ENCODE measurements around the gene HDDC3. TPM values are rescaled to one million over a fixed set of nuclear protein-coding genes. Genes with fewer than 3 reads are reported as not detected.
"Not testable (repeated sequence)": the region's sequence is repeated elsewhere in the genome, so short reads cannot be mapped to it uniquely, and the experiment has no call there.

HDDC3 gene
- total RNA-seq, 2 donors from 2014 or later: 17.3 to 17.5 TPM

- ATAC-seq (peak; percentile 67), DNase-seq (peak; percentile 81 to 82)
- intact Hi-C loops (cut with DNase I, micrococcal nuclease): no loop called here
Measured at GRCh38 chr15:90902840-90903732, 29.3 kb downstream of the HDDC3 start, which contains the start of gene MAN2A2. MAN2A2 (plus strand) TSS chr15:90903302; CDS start chr15:90904208, 906 bp downstream.

GRCh38 chr15:90902040-90902839, 30.1 kb downstream of the HDDC3 start:
- intact Hi-C loops (cut with DNase I, micrococcal nuclease): no loop called here
- peak; percentile 81 to 87 for DNase-seq
- ATAC-seq: peak; percentile 86

GRCh38 chr15:90901175-90902039, 30.9 kb downstream of the HDDC3 start:
- DNase-seq (no peak), ATAC-seq (no peak)
- intact Hi-C loops (cut with DNase I, micrococcal nuclease): no loop called here

GRCh38 chr15:90897131-90897655, 35.2 kb downstream of the HDDC3 start:
- intact Hi-C loops (cut with DNase I, micrococcal nuclease); DNase-seq; ATAC-seq: not testable (repeated sequence)

- intact Hi-C loops (cut with DNase I, micrococcal nuclease): no loop called here
- DNase-seq: no peak
- ATAC-seq: no peak
Measured at GRCh38 chr15:90895571-90896117, 36.7 kb downstream of the HDDC3 start.

GRCh38 chr15:90893175-90894090, 38.9 kb downstream of the HDDC3 start:
- no peak for ATAC-seq
- intact Hi-C loops (cut with DNase I, micrococcal nuclease): no loop called here
- no peak for DNase-seq

- no peak for ATAC-seq
- intact Hi-C loops (cut with DNase I, micrococcal nuclease): no loop called here
- no peak for DNase-seq
Measured at GRCh38 chr15:90892498-90893174, 39.7 kb downstream of the HDDC3 start.

GRCh38 chr15:90892023-90892422, 40.3 kb downstream of the HDDC3 start:
- ATAC-seq (no peak), DNase-seq (no peak)
- intact Hi-C loops (cut with DNase I, micrococcal nuclease): no loop called here

- no peak for DNase-seq
- intact Hi-C loops (cut with DNase I, micrococcal nuclease): no loop called here
- no peak for ATAC-seq
Measured at GRCh38 chr15:90891346-90891949, 40.9 kb downstream of the HDDC3 start.

- ATAC-seq (no peak), DNase-seq (no peak)
- intact Hi-C loops (cut with DNase I, micrococcal nuclease): no loop called here
Measured at GRCh38 chr15:90890839-90891238, 41.5 kb downstream of the HDDC3 start.

GRCh38 chr15:90889736-90890456, 42.5 kb downstream of the HDDC3 start:
- no peak for DNase-seq
- intact Hi-C loops (cut with DNase I, micrococcal nuclease): loop anchor here in 1 of 2 donors (5.0 kb wide), 1 partner anchor 243 kb away; no protein-coding TSS in a partner anchor

GRCh38 chr15:90889313-90889730, 43.0 kb downstream of the HDDC3 start:
- ATAC-seq: no peak
- intact Hi-C loops (cut with DNase I, micrococcal nuclease): loop anchor here in 1 of 2 donors (5.0 kb wide), 1 partner anchor 242 kb away; no protein-coding TSS in a partner anchor
- no peak for DNase-seq

More at GRCh38 chr15:90889736-90890456, 42.5 kb downstream of the HDDC3 start:
- ATAC-seq: no peak

- ATAC-seq: no peak
- DNase-seq: no peak
- intact Hi-C loops (cut with DNase I, micrococcal nuclease): loop anchor here (2.0 to 5.0 kb wide), 2 partner anchors 238 to 240 kb away; no protein-coding TSS in a partner anchor
Measured at GRCh38 chr15:90887037-90887481, 45.3 kb downstream of the HDDC3 start.

- ATAC-seq (no peak), DNase-seq (no peak)
- intact Hi-C loops (cut with DNase I, micrococcal nuclease): loop anchor here (2.0 to 5.0 kb wide), 2 partner anchors 237 to 239 kb away; no protein-coding TSS in a partner anchor
Measured at GRCh38 chr15:90886291-90886614, 46.1 kb downstream of the HDDC3 start.

Data from left colon (tissue), 2 donors.